Activated CD4-positive, alpha-beta T cell treated with anti-CD3 and anti-CD28 coated beads, Interleukin-2, amount 10 ng/mL, durations not matched to agents 24 days and 14 days (primary cell): ENCODE results near the gene BIRC3. TPM values are rescaled to one million over a fixed set of nuclear protein-coding genes. Genes with fewer than 3 reads are reported as not detected.

Experiments used
- DNase-seq: peaks from one replicate; pipeline ENCODE4 v3.0.0; 2022
- H3K27ac Mint-ChIP-seq: one replicate; pipeline ENCODE4 v1.8.0; 2022; ENCODE audit warnings: mild to moderate bottlenecking, mixed read lengths
- H3K27me3 Mint-ChIP-seq: one replicate; pipeline ENCODE4 v1.8.0; 2022; ENCODE audit warnings: mixed read lengths
- H3K36me3 Mint-ChIP-seq: one replicate; pipeline ENCODE4 v1.8.0; 2022; ENCODE audit warnings: low read depth, mild to moderate bottlenecking, mixed read lengths
- H3K4me1 Mint-ChIP-seq: one replicate; pipeline ENCODE4 v1.8.0; 2021; ENCODE audit warnings: mixed read lengths
- H3K4me3 Mint-ChIP-seq: one replicate; pipeline ENCODE4 v1.8.0; 2022; ENCODE audit warnings: mild to moderate bottlenecking, moderate library complexity, mixed read lengths
- H3K9me3 Mint-ChIP-seq: one replicate; pipeline ENCODE4 v1.8.0; 2021; ENCODE audit warnings: mixed read lengths
- intact Hi-C: fragments of 100-400 bp; cut with micrococcal nuclease; formaldehyde crosslinking; loops from one replicate; pipeline ENCODE4 v1.15.1; 2023
- total RNA-seq: library from RNA; stranded (reverse); gene quantifications from 2 replicates; pipeline ENCODE4 v1.2.3, GENCODE V29; 2022

BIRC3 gene
- total RNA-seq, 1 donor from 2014 or later = 100 TPM

GRCh38 chr11:102382384-102382783 is 65.1 kb downstream of the BIRC3 start:
- intact Hi-C loops = no loop called here
- no peaks in the 10 kb centered on the region for H3K9me3 Mint-ChIP-seq
- H3K4me1 Mint-ChIP-seq = peaks cover 13% of the 10 kb centered on the region
- peaks cover 55% of the 10 kb centered on the region for H3K36me3 Mint-ChIP-seq
- H3K4me3 Mint-ChIP-seq = no peak overlapping the region
- no peak overlapping the region for H3K27ac Mint-ChIP-seq
- no peak for DNase-seq
- H3K27me3 Mint-ChIP-seq = no peaks in the 10 kb centered on the region

- no peak for DNase-seq
- Mint-ChIP-seq H3K9me3 (peaks cover under 1% of the 10 kb centered on the region), H3K27me3 (no peaks in the 10 kb centered on the region), H3K36me3 (peaks cover 49% of the 10 kb centered on the region), H3K4me3 (no peak overlapping the region), H3K27ac (no peak overlapping the region), H3K4me1 (peaks cover 10% of the 10 kb centered on the region)
- intact Hi-C loops = no loop called here
Observed at GRCh38 chr11:102383839-102384238, 66.6 kb downstream of the BIRC3 start.

GRCh38 chr11:102384419-102385079 is 67.3 kb downstream of the BIRC3 start:
- intact Hi-C loops = no loop called here
- Mint-ChIP-seq H3K4me1 (peaks cover 14% of the 10 kb centered on the region), H3K36me3 (peaks cover 50% of the 10 kb centered on the region), H3K27me3 (no peaks in the 10 kb centered on the region), H3K4me3 (no peak overlapping the region), H3K9me3 (peaks cover 4% of the 10 kb centered on the region), H3K27ac (no peak overlapping the region)
- no peak for DNase-seq

GRCh38 chr11:102385085-102386007 is 68.1 kb downstream of the BIRC3 start:
- peaks cover 47% of the 10 kb centered on the region for H3K36me3 Mint-ChIP-seq
- H3K27me3 Mint-ChIP-seq = no peaks in the 10 kb centered on the region
- no peak for DNase-seq
- intact Hi-C loops = no loop called here
- no peak overlapping the region for H3K27ac Mint-ChIP-seq
- peaks cover 16% of the 10 kb centered on the region for H3K4me1 Mint-ChIP-seq
- H3K4me3 Mint-ChIP-seq = no peak overlapping the region
- H3K9me3 Mint-ChIP-seq = peaks cover 4% of the 10 kb centered on the region

- Mint-ChIP-seq H3K4me1 (peaks cover 20% of the 10 kb centered on the region), H3K9me3 (peaks cover 4% of the 10 kb centered on the region), H3K27me3 (no peaks in the 10 kb centered on the region), H3K27ac (no peak overlapping the region), H3K36me3 (peaks cover 45% of the 10 kb centered on the region), H3K4me3 (no peak overlapping the region)
- intact Hi-C loops = no loop called here
- DNase-seq = no peak
Observed at GRCh38 chr11:102386136-102386734, 69.0 kb downstream of the BIRC3 start.

- Mint-ChIP-seq H3K4me3 (no peak overlapping the region), H3K9me3 (peaks cover 4% of the 10 kb centered on the region), H3K27ac (no peak overlapping the region), H3K27me3 (no peaks in the 10 kb centered on the region), H3K4me1 (peaks cover 23% of the 10 kb centered on the region), H3K36me3 (peaks cover 43% of the 10 kb centered on the region)
- intact Hi-C loops = no loop called here
- no peak for DNase-seq
Observed at GRCh38 chr11:102387043-102387781, 69.9 kb downstream of the BIRC3 start.

Other genes with a start within 250 kb of the BIRC3 start
- not detected in 2 replicates for gene YAP1, start 207.0 kb upstream of the BIRC3 start, total RNA-seq
- 27.8 and 30.8 TPM in 2 replicates for gene BIRC2, start 29.7 kb downstream of the BIRC3 start, total RNA-seq
- 243 and 250 TPM in 2 replicates for gene TMEM123, start 135.3 kb downstream of the BIRC3 start, total RNA-seq
- not detected in 2 replicates for gene MMP7, start 213.3 kb downstream of the BIRC3 start, total RNA-seq